ENCODE results near the gene TSPAN14.

- TF ChIP-seq CTCF (IDR thresholded peaks at IDR 0.05), result no peak
- TF ChIP-seq POLR2A (IDR thresholded peaks at IDR 0.05), result no peak
Observed at GRCh38 chr10:80465451-80465835, 11.3 kb downstream of the TSPAN14 start.
